Measurements from ENCODE around the gene NTNG1.

The NTNG1 gene

DNA sequence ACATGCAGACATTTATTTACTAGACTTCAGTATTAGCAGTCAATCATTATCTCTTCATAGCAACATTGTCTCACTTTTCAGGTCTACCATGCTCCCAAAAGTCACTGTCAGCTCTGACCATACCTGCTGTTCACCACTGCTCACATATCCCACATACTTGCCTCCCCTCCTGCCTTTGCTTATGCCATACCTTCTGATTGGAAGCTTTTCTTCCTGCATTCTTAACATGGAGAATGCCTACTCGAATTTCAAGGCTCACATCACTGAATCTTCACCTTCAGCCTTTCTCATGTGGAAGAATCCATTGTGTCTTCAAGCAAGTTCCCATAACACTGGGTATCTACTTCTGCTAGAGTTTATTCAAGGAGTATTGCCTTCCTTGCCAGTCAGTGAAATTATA is 135.4 kb downstream of the NTNG1 start:
- H3K9me3 ChIP-seq (replicated peaks; ENCODE audit: insufficient read depth, low read length) = no peaks in the 10 kb centered on the region
- H3K4me3 ChIP-seq (ENCODE audit: low read length) = no peak overlapping the region
- no peak overlapping the region for H3K27ac ChIP-seq (ENCODE audit: low read length)
- no peaks in the 10 kb centered on the region for H3K27me3 ChIP-seq (replicated peaks; ENCODE audit: insufficient read depth, low read length)
- no peak overlapping the region for H3K9ac ChIP-seq (ENCODE audit: low read length)
- no peak for TF ChIP-seq CTCF (IDR thresholded peaks at IDR 0.05; ENCODE audit: low read length)
- TF ChIP-seq EZH2 (optimal IDR thresholded peaks at IDR 0.05; ENCODE audit: low read depth, low read length) = no peak
- no peak for TF ChIP-seq EZH2phosphoT487 (IDR thresholded peaks at IDR 0.05; ENCODE audit: low read length)
- no peaks in the 10 kb centered on the region for H3K79me2 ChIP-seq (ENCODE audit: low read length)
- DNase-seq = no peak
- H2AFZ ChIP-seq (ENCODE audit: low read length) = no peak overlapping the region
- H4K20me1 ChIP-seq (ENCODE audit: insufficient read depth, low read length) = no peaks in the 10 kb centered on the region
- no peaks in the 10 kb centered on the region for H3K9me2 ChIP-seq (replicated peaks; ENCODE audit: insufficient read depth, low read length)
- no peaks in the 10 kb centered on the region for H3K4me1 ChIP-seq (ENCODE audit: low read length)
- H3K36me3 ChIP-seq (replicated peaks; ENCODE audit: insufficient read depth, low read length) = no peaks in the 10 kb centered on the region
- no peaks in the 10 kb centered on the region for H3F3A ChIP-seq (ENCODE audit: insufficient read depth, low read length)
- H3K4me2 ChIP-seq (ENCODE audit: low read depth, low read length) = no peak overlapping the region

GRCh38 chr1:107277022-107277421 is 136.2 kb downstream of the NTNG1 start:
- Histone ChIP-seq H3K27ac (ENCODE audit: low read length) (no peak overlapping the region), H3K4me3 (ENCODE audit: low read length) (no peak overlapping the region), H3F3A (ENCODE audit: insufficient read depth, low read length) (no peaks in the 10 kb centered on the region), H3K9me2 (replicated peaks; ENCODE audit: insufficient read depth, low read length) (no peaks in the 10 kb centered on the region), H3K4me1 (ENCODE audit: low read length) (no peaks in the 10 kb centered on the region), H3K9me3 (replicated peaks; ENCODE audit: insufficient read depth, low read length) (no peaks in the 10 kb centered on the region), H3K36me3 (replicated peaks; ENCODE audit: insufficient read depth, low read length) (no peaks in the 10 kb centered on the region), H2AFZ (ENCODE audit: low read length) (no peak overlapping the region; the same call in 1 of the 2 replicates), H3K27me3 (replicated peaks; ENCODE audit: insufficient read depth, low read length) (no peaks in the 10 kb centered on the region), H3K4me2 (ENCODE audit: low read depth, low read length) (peak overlapping the region; percentile 16; the same call in 1 of the 2 replicates), H3K79me2 (ENCODE audit: low read length) (no peaks in the 10 kb centered on the region), H4K20me1 (ENCODE audit: insufficient read depth, low read length) (no peaks in the 10 kb centered on the region), H3K9ac (ENCODE audit: low read length) (no peak overlapping the region)
- peak; percentile 48 for DNase-seq
- TF ChIP-seq CTCF (IDR thresholded peaks at IDR 0.05; ENCODE audit: low read length) = peak; percentile 40
- TF ChIP-seq EZH2phosphoT487 (IDR thresholded peaks at IDR 0.05; ENCODE audit: low read length) = no peak

GRCh38 chr1:107286125-107286524 is 145.3 kb downstream of the NTNG1 start:
- Histone ChIP-seq H3K27me3 (replicated peaks; ENCODE audit: insufficient read depth, low read length) (no peaks in the 10 kb centered on the region), H3K27ac (ENCODE audit: low read length) (no peak overlapping the region), H3K36me3 (replicated peaks; ENCODE audit: insufficient read depth, low read length) (no peaks in the 10 kb centered on the region), H3K9me2 (replicated peaks; ENCODE audit: insufficient read depth, low read length) (no peaks in the 10 kb centered on the region), H3K4me3 (ENCODE audit: low read length) (no peak overlapping the region), H3K4me2 (ENCODE audit: low read depth, low read length) (no peak overlapping the region), H3K79me2 (ENCODE audit: low read length) (no peaks in the 10 kb centered on the region), H3F3A (ENCODE audit: insufficient read depth, low read length) (no peaks in the 10 kb centered on the region), H3K4me1 (ENCODE audit: low read length) (no peaks in the 10 kb centered on the region), H3K9me3 (replicated peaks; ENCODE audit: insufficient read depth, low read length) (no peaks in the 10 kb centered on the region), H3K9ac (ENCODE audit: low read length) (no peak overlapping the region), H4K20me1 (ENCODE audit: insufficient read depth, low read length) (no peaks in the 10 kb centered on the region), H2AFZ (ENCODE audit: low read length) (no peak overlapping the region)
- TF ChIP-seq EZH2phosphoT487 (IDR thresholded peaks at IDR 0.05; ENCODE audit: low read length) = no peak
- no peak for DNase-seq

DNA sequence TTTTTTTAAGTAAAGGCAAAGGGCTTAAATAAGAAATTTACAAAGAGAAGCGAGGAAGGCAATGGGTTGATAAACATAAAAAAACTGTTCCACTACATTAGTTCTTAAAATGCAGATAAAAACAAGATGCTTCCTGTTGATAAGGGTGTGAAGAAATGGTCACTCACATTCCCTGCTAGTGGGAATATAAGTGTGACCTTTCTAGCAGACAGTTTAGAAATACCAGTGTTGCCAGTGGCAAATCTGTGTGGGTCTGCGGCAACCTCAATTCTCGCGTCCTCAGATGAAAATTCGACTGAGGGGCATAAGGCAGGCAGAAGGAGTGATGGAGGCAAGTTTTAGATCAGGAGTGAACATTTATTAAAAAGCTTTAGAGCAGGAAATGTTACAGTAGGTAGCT is 151.1 kb downstream of the NTNG1 start:
- Histone ChIP-seq H3K79me2 (ENCODE audit: low read length) (no peaks in the 10 kb centered on the region), H3K9me3 (replicated peaks; ENCODE audit: insufficient read depth, low read length) (no peaks in the 10 kb centered on the region), H3K4me1 (ENCODE audit: low read length) (no peaks in the 10 kb centered on the region), H3F3A (ENCODE audit: insufficient read depth, low read length) (no peaks in the 10 kb centered on the region), H3K9ac (ENCODE audit: low read length) (no peak overlapping the region), H3K27me3 (replicated peaks; ENCODE audit: insufficient read depth, low read length) (no peaks in the 10 kb centered on the region), H4K20me1 (ENCODE audit: insufficient read depth, low read length) (no peaks in the 10 kb centered on the region), H3K36me3 (replicated peaks; ENCODE audit: insufficient read depth, low read length) (no peaks in the 10 kb centered on the region), H3K27ac (ENCODE audit: low read length) (no peak overlapping the region), H3K9me2 (replicated peaks; ENCODE audit: insufficient read depth, low read length) (no peaks in the 10 kb centered on the region), H3K4me3 (ENCODE audit: low read length) (no peak overlapping the region), H3K4me2 (ENCODE audit: low read depth, low read length) (no peak overlapping the region), H2AFZ (ENCODE audit: low read length) (no peak overlapping the region)
- TF ChIP-seq CTCF (IDR thresholded peaks at IDR 0.05; ENCODE audit: low read length) = no peak
- no peak for TF ChIP-seq EZH2 (optimal IDR thresholded peaks at IDR 0.05; ENCODE audit: low read depth, low read length)
- TF ChIP-seq EZH2phosphoT487 (IDR thresholded peaks at IDR 0.05; ENCODE audit: low read length) = no peak
- DNase-seq = no peak

Measured in MM.1S (cell line).